B cell (primary cell): ENCODE data around the gene PCDH9. TPM values are rescaled to one million over a fixed set of nuclear protein-coding genes. Genes with fewer than 3 reads are reported as not detected.

Source experiments
- ATAC-seq: fragments of 200-7000 bp; cut with Tn5 transposase; one replicate; pipeline ENCODE4 v1.10.0; 2021; ENCODE audit warnings: low read depth, mild to moderate bottlenecking, moderate number of reproducible peaks, moderate library complexity
- CTCF ChIA-PET: fragments of 350-600 bp; sonication (Branson Sonifier 250); formaldehyde crosslinking; loops from one replicate; lab custom pipeline; 2021; ENCODE audit warnings: antibody characterized with exemption, inconsistent platforms; lab: Charles Lee
- POLR2A ChIA-PET: fragments of 350-600 bp; sonication (Branson Sonifier 250); formaldehyde crosslinking; loops from one replicate; lab custom pipeline; 2021; ENCODE audit warnings: antibody characterized with exemption; lab: Charles Lee
- DNase-seq: peaks from one replicate; pipeline ENCODE4 v3.0.0; 2013
- H2AFZ ChIP-seq: 2 replicates; pipeline ENCODE4 v1.6.1; 2012; ENCODE audit warnings: mild to moderate bottlenecking, low read depth, low read length; ENCODE audit not compliant: insufficient read depth, poor library complexity, severe bottlenecking
- H3K27ac ChIP-seq, 2 donors: 1 replicate in 1 of 2; 2 replicates in 1 of 2; pipeline ENCODE4 v1.5.1; 2012 to 2013; ENCODE audit warnings: low read length in 2 of 2, mild to moderate bottlenecking in 2 of 2, moderate library complexity in 1 of 2
- H3K27me3 ChIP-seq, 4 experiments: fragments of 200-600 bp in 1 of 4; sonication (generic) in 1 of 4; replicated peaks in 1 of 4; 1 replicate in 2 of 4; 2 replicates in 2 of 4; pipeline versions ENCODE4 v1.6.1 to v1.7.0; 2013 to 2016; ENCODE audit warnings: low read length in 3 of 4, mild to moderate bottlenecking in 2 of 4, mixed read lengths in 1 of 4, moderate library complexity in 1 of 4; ENCODE audit not compliant: insufficient read depth in 4 of 4, control insufficient read depth in 3 of 4; ENCODE audit errors: control extremely low read depth in 1 of 4
- H3K36me3 ChIP-seq, 2 experiments: replicated peaks in 1 of 2; 1 replicate in 1 of 2; 2 replicates in 1 of 2; pipeline versions ENCODE4 v1.6.1 to v1.7.1; 2013; ENCODE audit warnings: low read length in 1 of 2; ENCODE audit not compliant: insufficient read depth in 2 of 2, control insufficient read depth in 1 of 2; ENCODE audit errors: control extremely low read depth in 1 of 2, extremely low read depth in 1 of 2
- H3K4me1 ChIP-seq, 2 donors: fragments of 200-600 bp in 1 of 2; sonication (generic) in 1 of 2; 1 replicate in 1 of 2; 2 replicates in 1 of 2; pipeline versions ENCODE4 v1.5.1 to v1.6.1; 2013 to 2017; ENCODE audit warnings: low read length in 2 of 2; ENCODE audit not compliant: control insufficient read depth in 2 of 2, insufficient read depth in 2 of 2
- H3K4me2 ChIP-seq: replicated peaks from 2 replicates; pipeline ENCODE3; 2012; ENCODE audit warnings: mild to moderate bottlenecking, low read depth, low read length; ENCODE audit not compliant: poor library complexity, severe bottlenecking
- H3K4me3 ChIP-seq, 5 experiments: fragments of 200-600 bp in 1 of 5; sonication (generic) in 1 of 5; 1 replicate in 3 of 5; 2 replicates in 2 of 5; pipeline versions ENCODE4 v1.5.1 to v1.7.0; 2011 to 2016; ENCODE audit warnings: low read length in 4 of 5, mild to moderate bottlenecking in 4 of 5, low read depth in 2 of 5, control low read depth in 1 of 5, moderate library complexity in 1 of 5; ENCODE audit not compliant: insufficient read depth in 1 of 5; ENCODE audit errors: control extremely low read depth in 1 of 5, extremely low read depth in 1 of 5
- H3K79me2 ChIP-seq: fragments of 200-600 bp; sonication (generic); one replicate; pipeline ENCODE4 v1.6.0; 2016; ENCODE audit warnings: low read length; ENCODE audit not compliant: control insufficient read depth, insufficient read depth
- H3K9ac ChIP-seq: fragments of 200-600 bp; sonication (generic); 2 replicates; pipeline ENCODE4 v1.6.1; 2017; ENCODE audit warnings: mild to moderate bottlenecking, low read length, moderate library complexity
- H3K9me3 ChIP-seq, 3 donors: one replicate each; pipeline versions ENCODE4 v1.6.1 to v1.7.1; 2013; ENCODE audit warnings: low read length in 2 of 3; ENCODE audit not compliant: control insufficient read depth in 2 of 3, insufficient read depth in 1 of 3; ENCODE audit errors: control extremely low read depth in 1 of 3
- H4K20me1 ChIP-seq: 2 replicates; pipeline ENCODE4 v1.6.0; 2012; ENCODE audit warnings: mild to moderate bottlenecking, low read length; ENCODE audit not compliant: insufficient read depth, control insufficient read depth, poor library complexity, severe bottlenecking
- H3K27ac Mint-ChIP-seq: one replicate; pipeline ENCODE4 v1.8.0; 2021; ENCODE audit warnings: mixed read lengths
- H3K27me3 Mint-ChIP-seq: one replicate; pipeline ENCODE4 v1.8.0; 2021; ENCODE audit warnings: mixed read lengths
- H3K4me1 Mint-ChIP-seq: one replicate; pipeline ENCODE4 v1.8.0; 2021; ENCODE audit warnings: mixed read lengths
- H3K4me3 Mint-ChIP-seq: one replicate; pipeline ENCODE4 v1.8.0; 2021; ENCODE audit warnings: mixed read lengths
- H3K9me3 Mint-ChIP-seq: one replicate; pipeline ENCODE4 v1.8.0; 2022; ENCODE audit warnings: mixed read lengths; ENCODE audit not compliant: insufficient read depth
- EZH2 ChIP-seq: IDR thresholded peaks from 2 replicates; pipeline ENCODE4 v1.6.1; 2012; ENCODE audit warnings: borderline replicate concordance, low read depth, mild to moderate bottlenecking, moderate library complexity, low read length; ENCODE audit not compliant: insufficient read depth, poor library complexity, severe bottlenecking
- WGBS: methylation state at CpG from one replicate; pipeline ENCODE4 v1.1.5; 2013; ENCODE audit warnings: missing lambda C conversion rate; ENCODE audit not compliant: insufficient coverage; 5-methylcytosine and 5-hydroxymethylcytosine counted together
- intact Hi-C: fragments of 100-400 bp; cut with micrococcal nuclease; formaldehyde crosslinking; loops from one replicate; pipeline ENCODE4 v1.10.0; 2022
- polyA plus RNA-seq: library from polyadenylated mRNA; depleted of rRNA; stranded (reverse); fragments of >200 nt; gene quantifications from 2 replicates; pipeline ENCODE4 v1.2.3, GENCODE V29; 2012
- total RNA-seq, 2 donors: library from RNA; stranded (reverse); fragments of 120-200 nt in 1 of 2; gene quantifications; 1 replicate in 1 of 2; 2 replicates in 1 of 2; pipeline versions ENCODE4 v1.2.3 to v1.2.4, GENCODE V29; 2013 to 2022
- TF ChIP-seq, protein P1 (sequence below): fragments of 200-600 bp; IDR thresholded peaks from one replicate; pipeline ENCODE4 v1.8.0; 2022; ENCODE audit warnings: antibody characterized with exemption, mild to moderate bottlenecking

Gene PCDH9
- total and polyA plus RNA-seq, 2 donors (not counting 1 experiment from before 2014, with no cell fraction given), result 13.1 to 21.8 TPM

DNA sequence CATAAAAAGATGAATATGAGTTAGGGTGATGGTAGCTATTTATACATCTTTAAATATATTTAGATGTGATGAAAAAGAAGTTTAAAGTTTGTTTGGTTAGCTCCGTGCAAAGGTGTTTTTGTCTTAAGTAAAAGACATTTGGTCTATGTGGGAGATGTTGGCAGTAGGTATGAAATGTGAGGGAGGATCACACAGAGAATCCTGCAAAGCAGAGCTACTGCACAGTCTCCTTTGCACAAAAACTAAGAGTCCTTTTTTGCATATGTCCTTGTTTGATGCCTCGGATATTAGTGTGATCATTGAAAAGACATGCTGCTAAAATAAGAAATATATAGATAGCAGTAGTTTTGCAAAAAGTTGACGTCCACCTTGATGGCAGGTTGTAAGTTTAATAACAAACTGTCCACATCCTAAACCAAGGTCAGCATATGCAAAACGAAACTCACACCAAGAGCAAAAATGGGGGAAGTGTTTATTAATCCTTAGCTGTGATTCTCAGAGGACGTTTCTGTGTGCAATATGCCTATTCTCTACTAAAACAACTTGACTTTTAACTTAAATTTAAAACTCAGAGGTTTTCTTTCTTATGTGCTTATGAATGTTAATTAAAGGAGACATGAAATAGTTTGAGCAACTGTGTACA lies 870.1 kb downstream of the PCDH9 start:
- POLR2A ChIA-PET, result no interaction called here
- Histone ChIP-seq H3K27me3 (no peaks in the 10 kb centered on the region), H4K20me1 (no peaks in the 10 kb centered on the region), H3K79me2 (no peaks in the 10 kb centered on the region), H3K9me3 (no peaks in the 10 kb centered on the region), H3K9ac (no peak overlapping the region), H2AFZ (no peak overlapping the region), H3K27ac (no peak overlapping the region), H3K4me3 (no peak overlapping the region), H3K4me2 (no peak overlapping the region), H3K36me3 (no peaks in the 10 kb centered on the region), H3K4me1 (no peaks in the 10 kb centered on the region)
- Mint-ChIP-seq H3K4me3 (no peak overlapping the region), H3K4me1 (no peaks in the 10 kb centered on the region), H3K27me3 (no peaks in the 10 kb centered on the region), H3K27ac (no peak overlapping the region), H3K9me3 (no peaks in the 10 kb centered on the region)
- CTCF ChIA-PET, result no interaction called here
- WGBS, result 100% methylated on average over 1 of the region's 5 CpGs
- ATAC-seq, result no peak
- TF ChIP-seq, protein P1, sequence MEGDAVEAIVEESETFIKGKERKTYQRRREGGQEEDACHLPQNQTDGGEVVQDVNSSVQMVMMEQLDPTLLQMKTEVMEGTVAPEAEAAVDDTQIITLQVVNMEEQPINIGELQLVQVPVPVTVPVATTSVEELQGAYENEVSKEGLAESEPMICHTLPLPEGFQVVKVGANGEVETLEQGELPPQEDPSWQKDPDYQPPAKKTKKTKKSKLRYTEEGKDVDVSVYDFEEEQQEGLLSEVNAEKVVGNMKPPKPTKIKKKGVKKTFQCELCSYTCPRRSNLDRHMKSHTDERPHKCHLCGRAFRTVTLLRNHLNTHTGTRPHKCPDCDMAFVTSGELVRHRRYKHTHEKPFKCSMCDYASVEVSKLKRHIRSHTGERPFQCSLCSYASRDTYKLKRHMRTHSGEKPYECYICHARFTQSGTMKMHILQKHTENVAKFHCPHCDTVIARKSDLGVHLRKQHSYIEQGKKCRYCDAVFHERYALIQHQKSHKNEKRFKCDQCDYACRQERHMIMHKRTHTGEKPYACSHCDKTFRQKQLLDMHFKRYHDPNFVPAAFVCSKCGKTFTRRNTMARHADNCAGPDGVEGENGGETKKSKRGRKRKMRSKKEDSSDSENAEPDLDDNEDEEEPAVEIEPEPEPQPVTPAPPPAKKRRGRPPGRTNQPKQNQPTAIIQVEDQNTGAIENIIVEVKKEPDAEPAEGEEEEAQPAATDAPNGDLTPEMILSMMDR, result no peak
- no peak for TF ChIP-seq EZH2
- intact Hi-C loops, result no loop called here
- no peak for DNase-seq

DNA sequence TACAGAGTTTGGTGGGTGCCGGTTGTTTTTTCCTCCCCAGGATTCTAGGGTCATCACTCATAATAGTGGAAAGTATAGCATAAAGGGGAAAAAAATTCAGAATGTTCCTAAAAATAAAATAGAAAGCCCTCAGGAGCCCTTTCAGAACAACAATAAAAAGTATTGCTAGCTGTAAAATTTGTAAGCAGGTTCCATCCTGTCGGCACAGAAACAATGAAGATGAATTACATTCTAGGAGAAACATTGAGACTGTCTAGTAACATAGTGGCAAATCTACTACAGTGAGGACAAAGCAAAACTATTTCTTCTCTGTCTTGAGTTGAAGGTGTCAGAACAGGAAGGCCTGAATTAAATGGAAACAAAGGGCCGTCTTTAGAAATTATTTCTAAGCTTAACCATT lies 870.7 kb downstream of the PCDH9 start:
- H3K4me3 Mint-ChIP-seq, result no peak overlapping the region
- Histone ChIP-seq H3K36me3 (no peaks in the 10 kb centered on the region), H3K79me2 (no peaks in the 10 kb centered on the region), H4K20me1 (no peaks in the 10 kb centered on the region), H3K27ac (no peak overlapping the region), H3K4me2 (no peak overlapping the region), H3K4me1 (no peaks in the 10 kb centered on the region), H2AFZ (no peak overlapping the region), H3K9ac (no peak overlapping the region), H3K9me3 (no peaks in the 10 kb centered on the region), H3K27me3 (no peaks in the 10 kb centered on the region), H3K4me3 (no peak overlapping the region)
- TF ChIP-seq EZH2, result no peak
- TF ChIP-seq, protein P1, result no peak
- no CpG with 5 or more reads among the region's 3 CpGs for WGBS
- H3K4me1 Mint-ChIP-seq, result no peaks in the 10 kb centered on the region
- no peaks in the 10 kb centered on the region for H3K27me3 Mint-ChIP-seq
- intact Hi-C loops, result no loop called here
- no peaks in the 10 kb centered on the region for H3K9me3 Mint-ChIP-seq
- H3K27ac Mint-ChIP-seq, result no peak overlapping the region
- POLR2A ChIA-PET, result no interaction called here
- DNase-seq (no peak), ATAC-seq (no peak)
- CTCF ChIA-PET, result no interaction called here
